ENCODE results near the gene FAM13A.

FAM13A gene

GRCh38 chr4:88780389-88780788 is 276.6 kb downstream of the FAM13A start:
- no peak for DNase-seq (ENCODE audit: low read depth in 1 of 2, low spot score in 1 of 2)
- H3K27me3 ChIP-seq (ENCODE audit: insufficient read depth, poor library complexity, severe bottlenecking), result no peaks in the 10 kb centered on the region
- TF ChIP-seq SPI1 (IDR thresholded peaks at IDR 0.05; ENCODE audit: borderline replicate concordance, low read depth) (no peak), GABPA (IDR thresholded peaks at IDR 0.05; ENCODE audit: low read depth) (no peak), POLR2AphosphoS5 (IDR thresholded peaks at IDR 0.05; ENCODE audit: low read depth) (no peak), CTCF (IDR thresholded peaks at IDR 0.05; ENCODE audit: insufficient read depth, low read length) (no peak)
- TF ChIP-seq, protein P1, sequence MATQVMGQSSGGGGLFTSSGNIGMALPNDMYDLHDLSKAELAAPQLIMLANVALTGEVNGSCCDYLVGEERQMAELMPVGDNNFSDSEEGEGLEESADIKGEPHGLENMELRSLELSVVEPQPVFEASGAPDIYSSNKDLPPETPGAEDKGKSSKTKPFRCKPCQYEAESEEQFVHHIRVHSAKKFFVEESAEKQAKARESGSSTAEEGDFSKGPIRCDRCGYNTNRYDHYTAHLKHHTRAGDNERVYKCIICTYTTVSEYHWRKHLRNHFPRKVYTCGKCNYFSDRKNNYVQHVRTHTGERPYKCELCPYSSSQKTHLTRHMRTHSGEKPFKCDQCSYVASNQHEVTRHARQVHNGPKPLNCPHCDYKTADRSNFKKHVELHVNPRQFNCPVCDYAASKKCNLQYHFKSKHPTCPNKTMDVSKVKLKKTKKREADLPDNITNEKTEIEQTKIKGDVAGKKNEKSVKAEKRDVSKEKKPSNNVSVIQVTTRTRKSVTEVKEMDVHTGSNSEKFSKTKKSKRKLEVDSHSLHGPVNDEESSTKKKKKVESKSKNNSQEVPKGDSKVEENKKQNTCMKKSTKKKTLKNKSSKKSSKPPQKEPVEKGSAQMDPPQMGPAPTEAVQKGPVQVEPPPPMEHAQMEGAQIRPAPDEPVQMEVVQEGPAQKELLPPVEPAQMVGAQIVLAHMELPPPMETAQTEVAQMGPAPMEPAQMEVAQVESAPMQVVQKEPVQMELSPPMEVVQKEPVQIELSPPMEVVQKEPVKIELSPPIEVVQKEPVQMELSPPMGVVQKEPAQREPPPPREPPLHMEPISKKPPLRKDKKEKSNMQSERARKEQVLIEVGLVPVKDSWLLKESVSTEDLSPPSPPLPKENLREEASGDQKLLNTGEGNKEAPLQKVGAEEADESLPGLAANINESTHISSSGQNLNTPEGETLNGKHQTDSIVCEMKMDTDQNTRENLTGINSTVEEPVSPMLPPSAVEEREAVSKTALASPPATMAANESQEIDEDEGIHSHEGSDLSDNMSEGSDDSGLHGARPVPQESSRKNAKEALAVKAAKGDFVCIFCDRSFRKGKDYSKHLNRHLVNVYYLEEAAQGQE (IDR thresholded peaks at IDR 0.05; ENCODE audit: insufficient replicate concordance, low read depth), result no peak
- no peak overlapping the region for H3K4me3 ChIP-seq (replicated peaks; ENCODE audit: insufficient read depth, low read length)
- H3K27ac ChIP-seq (replicated peaks), result no peak overlapping the region

- Histone ChIP-seq H3K4me3 (replicated peaks; ENCODE audit: insufficient read depth, low read length) (no peak overlapping the region), H3K27me3 (ENCODE audit: insufficient read depth, poor library complexity, severe bottlenecking) (no peaks in the 10 kb centered on the region), H3K27ac (replicated peaks) (no peak overlapping the region)
- TF ChIP-seq, protein P1 (IDR thresholded peaks at IDR 0.05; ENCODE audit: insufficient replicate concordance, low read depth), result no peak
- DNase-seq (ENCODE audit: low read depth in 1 of 2, low spot score in 1 of 2), result no peak
Observed at GRCh38 chr4:88779431-88779830, 277.6 kb downstream of the FAM13A start.

DNA sequence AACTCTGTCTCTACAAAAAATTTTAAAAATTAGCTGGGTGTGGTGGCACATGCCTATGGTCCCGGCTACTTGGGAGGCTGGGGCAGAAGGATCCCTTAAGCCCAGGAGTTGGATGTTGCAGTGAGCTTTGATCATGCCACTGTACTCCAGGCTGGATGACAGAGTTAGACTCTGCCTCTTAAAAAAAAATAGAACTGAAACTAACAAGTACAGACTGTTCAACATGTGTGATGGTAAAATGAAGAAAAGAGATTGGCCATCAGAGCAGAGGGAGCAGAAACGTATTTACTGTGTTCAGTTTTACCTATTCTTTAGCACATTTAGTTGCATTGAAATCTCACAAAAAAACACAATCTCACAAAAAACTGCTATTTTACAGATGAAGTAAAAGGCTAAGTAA is 281.5 kb downstream of the FAM13A start:
- Histone ChIP-seq H3K27ac (replicated peaks) (no peak overlapping the region), H3K27me3 (ENCODE audit: insufficient read depth, poor library complexity, severe bottlenecking) (no peaks in the 10 kb centered on the region), H3K4me3 (replicated peaks; ENCODE audit: insufficient read depth, low read length) (no peak overlapping the region)
- TF ChIP-seq, protein P1 (IDR thresholded peaks at IDR 0.05; ENCODE audit: insufficient replicate concordance, low read depth), result no peak
- no peak for TF ChIP-seq SPI1 (IDR thresholded peaks at IDR 0.05; ENCODE audit: borderline replicate concordance, low read depth)
- TF ChIP-seq GABPA (IDR thresholded peaks at IDR 0.05; ENCODE audit: low read depth), result no peak
- no peak for TF ChIP-seq POLR2AphosphoS5 (IDR thresholded peaks at IDR 0.05; ENCODE audit: low read depth)
- no peak for DNase-seq (ENCODE audit: low read depth in 1 of 2, low spot score in 1 of 2)

DNA sequence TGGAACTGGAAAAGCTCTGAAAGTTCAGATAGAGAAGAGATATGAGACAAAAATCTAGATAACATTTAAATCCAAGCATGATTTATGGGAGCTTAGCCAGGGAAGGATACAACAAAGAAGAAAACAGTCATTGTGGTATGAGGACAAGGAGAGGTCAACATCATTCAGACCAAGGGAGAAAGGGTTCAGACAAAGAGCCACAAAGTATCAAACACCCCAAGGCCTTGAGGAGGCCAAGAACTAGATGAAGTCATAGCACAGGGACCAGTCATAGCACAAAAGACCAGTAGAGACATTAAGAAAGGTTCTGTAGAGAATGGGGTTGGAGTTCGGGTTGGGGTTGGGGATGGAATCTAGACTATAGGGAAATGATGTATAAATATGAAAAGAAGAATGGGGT is 282.0 kb downstream of the FAM13A start:
- no peaks in the 10 kb centered on the region for H3K27me3 ChIP-seq (ENCODE audit: insufficient read depth, poor library complexity, severe bottlenecking)
- TF ChIP-seq GABPA (IDR thresholded peaks at IDR 0.05; ENCODE audit: low read depth) (no peak), SPI1 (IDR thresholded peaks at IDR 0.05; ENCODE audit: borderline replicate concordance, low read depth) (no peak), CTCF (IDR thresholded peaks at IDR 0.05; ENCODE audit: insufficient read depth, low read length) (no peak), POLR2AphosphoS5 (IDR thresholded peaks at IDR 0.05; ENCODE audit: low read depth) (no peak)
- TF ChIP-seq, protein P1 (IDR thresholded peaks at IDR 0.05; ENCODE audit: insufficient replicate concordance, low read depth), result no peak
- DNase-seq (ENCODE audit: low read depth in 1 of 2, low spot score in 1 of 2), result no peak
- H3K27ac ChIP-seq (replicated peaks), result no peak overlapping the region
- no peak overlapping the region for H3K4me3 ChIP-seq (replicated peaks; ENCODE audit: insufficient read depth, low read length)

Measured in HL-60 (cell line).